Measurements from ENCODE around the gene POLR3K.
A peak's percentile ranks its signal among the peaks of the same experiment; 100 is the strongest.

Gene POLR3K

GRCh38 chr16:53346-54236 lies at the start of gene POLR3K, which contains the start of gene SNRNP25 (continued):
- TF ChIP-seq ZNF501 (tag by site-specific recombination; IDR thresholded peaks at IDR 0.05) (peak; percentile 70), ZNF488 (tag by site-specific recombination; IDR thresholded peaks at IDR 0.05) (no peak), ZNF341 (tag by site-specific recombination; IDR thresholded peaks at IDR 0.05; ENCODE audit: low read depth) (peak; percentile 78), PRDM4 (tag by site-specific recombination; IDR thresholded peaks at IDR 0.05) (no peak), ZNF239 (tag by site-specific recombination; IDR thresholded peaks at IDR 0.05) (no peak), ZNF561 (tag by site-specific recombination; IDR thresholded peaks at IDR 0.05; ENCODE audit: borderline replicate concordance) (0 out of 2 replicates have a peak, but pooled peaks have one; percentile 25), OVOL3 (tag by site-specific recombination; IDR thresholded peaks at IDR 0.05) (no peak; the same call in 1 of the 2 replicates), ZNF324 (tag by site-specific recombination; IDR thresholded peaks at IDR 0.05) (0 out of 2 replicates have a peak, but pooled peaks have one; percentile 26), ZNF157 (tag by site-specific recombination; IDR thresholded peaks at IDR 0.05) (no peak), ZNF792 (tag by site-specific recombination; IDR thresholded peaks at IDR 0.05) (no peak), ZNF354C (tag by site-specific recombination; IDR thresholded peaks at IDR 0.05; ENCODE audit: borderline replicate concordance, low read depth) (no peak), ZNF140 (tag by site-specific recombination; IDR thresholded peaks at IDR 0.05) (no peak), ZNF10 (tag by site-specific recombination; IDR thresholded peaks at IDR 0.05) (0 out of 2 replicates have a peak, but pooled peaks have one; percentile 30), ZNF645 (tag by site-specific recombination; IDR thresholded peaks at IDR 0.05) (no peak), GLI2 (tag by site-specific recombination; IDR thresholded peaks at IDR 0.05; ENCODE audit: borderline replicate concordance, low read depth) (no peak), ZNF133 (tag by site-specific recombination; IDR thresholded peaks at IDR 0.05) (no peak), ZNF48 (tag by site-specific recombination; IDR thresholded peaks at IDR 0.05) (no peak), ZNF175 (tag by site-specific recombination; IDR thresholded peaks at IDR 0.05) (no peak), GLIS2 (tag by site-specific recombination; IDR thresholded peaks at IDR 0.05) (peak; percentile 64), ZSCAN18 (tag by site-specific recombination; IDR thresholded peaks at IDR 0.05) (no peak), AEBP2 (tag by site-specific recombination; IDR thresholded peaks at IDR 0.05; ENCODE audit: borderline replicate concordance) (no peak), ZNF16 (tag by site-specific recombination; IDR thresholded peaks at IDR 0.05; ENCODE audit: low read depth) (no peak), TRIM28 (IDR thresholded peaks at IDR 0.05; ENCODE audit: borderline replicate concordance, low read length) (no peak; the same call in 1 of the 2 replicates), ZBTB11 (tag by site-specific recombination; conservative IDR thresholded peaks at IDR 0.05; ENCODE audit: low read depth) (0 out of 2 replicates have a peak, but pooled peaks have one; percentile 21), ZNF366 (tag by site-specific recombination; conservative IDR thresholded peaks at IDR 0.05) (no peak), ZNF776 (tag by site-specific recombination; IDR thresholded peaks at IDR 0.05; ENCODE audit: borderline replicate concordance) (no peak), ZNF433 (tag by site-specific recombination; IDR thresholded peaks at IDR 0.05; ENCODE audit: low read depth) (no peak), ZNF121 (tag by site-specific recombination; IDR thresholded peaks at IDR 0.05) (no peak), ZNF266 (tag by site-specific recombination; IDR thresholded peaks at IDR 0.05; ENCODE audit: low read depth) (no peak)

Measured in HEK293 (cell line).